Caco-2 (cell line): Measurements from ENCODE around the gene FAM204A. TPM values are rescaled to one million over a fixed set of nuclear protein-coding genes. Genes with fewer than 3 reads are reported as not detected.

Experiments
- BruUV-seq: library from RNA; stranded (reverse); fragments of 400-500 nt; replicated peaks from 2 replicates; lab custom pipeline; 2021; lab: Mats Ljungman, UMichigan
- CTCF ChIA-PET: fragments of 300-600 bp; sonication (Branson Sonifier 250); formaldehyde crosslinking; loops from one replicate; lab custom pipeline; 2022; ENCODE audit warnings: antibody characterized with exemption; lab: Charles Lee
- POLR2A ChIA-PET: fragments of 300-600 bp; sonication (Branson Sonifier 250); formaldehyde crosslinking; loops from one replicate; lab custom pipeline; 2022; ENCODE audit warnings: antibody characterized with exemption; lab: Charles Lee
- DNase-seq, 2 experiments: peaks; one replicate each; pipeline versions ENCODE4 v3.0.0 to v3.0.0-alpha.2; 2020 to 2022
- H3K27me3 ChIP-seq: replicated peaks from 2 replicates; pipeline ENCODE4 v1.6.0; 2011; ENCODE audit warnings: low read length; ENCODE audit not compliant: control insufficient read depth, insufficient read depth
- H3K36me3 ChIP-seq: 2 replicates; pipeline ENCODE4 v1.5.1; 2011; ENCODE audit warnings: low read length; ENCODE audit not compliant: control insufficient read depth, insufficient read depth
- H3K4me1 ChIP-seq: fragments of 250-450 bp; sonication (Bioruptor Pico); 2 replicates; pipeline ENCODE4 v1.5.1; 2020; ENCODE audit warnings: mild to moderate bottlenecking
- H3K4me3 ChIP-seq: 2 replicates; pipeline ENCODE4 v1.5.1; 2011; ENCODE audit warnings: low read depth, mild to moderate bottlenecking, control low read depth, low read length
- H3K9me3 ChIP-seq: fragments of 250-450 bp; sonication (Bioruptor Pico); 2 replicates; pipeline ENCODE4 v1.5.1; 2020; ENCODE audit warnings: mild to moderate bottlenecking, moderate library complexity
- H3K27ac Mint-ChIP-seq: one replicate; pipeline ENCODE4 v1.8.0; 2022; ENCODE audit warnings: mixed read lengths; ENCODE audit not compliant: unreplicated experiment
- H3K27me3 Mint-ChIP-seq: one replicate; pipeline ENCODE4 v1.8.0; 2022; ENCODE audit warnings: mixed read lengths; ENCODE audit not compliant: insufficient read depth, unreplicated experiment
- H3K36me3 Mint-ChIP-seq: one replicate; pipeline ENCODE4 v1.8.0; 2022; ENCODE audit warnings: mild to moderate bottlenecking, mixed read lengths; ENCODE audit not compliant: insufficient read depth, unreplicated experiment
- H3K4me1 Mint-ChIP-seq: one replicate; pipeline ENCODE4 v1.8.0; 2022; ENCODE audit warnings: low read depth, mixed read lengths; ENCODE audit not compliant: unreplicated experiment
- H3K4me3 Mint-ChIP-seq: one replicate; pipeline ENCODE4 v1.8.0; 2022; ENCODE audit warnings: mild to moderate bottlenecking, moderate library complexity, mixed read lengths; ENCODE audit not compliant: unreplicated experiment
- H3K9me3 Mint-ChIP-seq: one replicate; pipeline ENCODE4 v1.8.0; 2022; ENCODE audit warnings: mixed read lengths; ENCODE audit not compliant: unreplicated experiment
- CTCF ChIP-seq, 2 experiments: fragments of 200-600 bp in 1 of 2; IDR thresholded peaks; 1 replicate in 1 of 2; 2 replicates in 1 of 2; pipeline versions ENCODE4 v1.5.1 to v1.8.0; 2011 to 2022; ENCODE audit warnings: antibody characterized with exemption in 1 of 2, control low read depth in 1 of 2, inconsistent platforms in 1 of 2, low read depth in 1 of 2, low read length in 1 of 2, mild to moderate bottlenecking in 1 of 2, moderate library complexity in 1 of 2; ENCODE audit not compliant: insufficient read depth in 1 of 2, severe bottlenecking in 1 of 2, unreplicated experiment in 1 of 2
- intact Hi-C: fragments of 100-400 bp; cut with micrococcal nuclease; formaldehyde crosslinking; loops from one replicate; pipeline ENCODE4 v1.10.0; 2022; ENCODE audit not compliant: unreplicated experiment
- total RNA-seq: library from RNA; stranded (reverse); gene quantifications from 2 replicates; pipeline ENCODE4 v1.2.3, GENCODE V29; 2022

Gene FAM204A
- total RNA-seq, 1 experiment from 2014 or later, result 68.7 TPM

- ChIA-PET POLR2A (no interaction called here), CTCF (no interaction called here)
- Mint-ChIP-seq H3K4me1 (no peaks in the 10 kb centered on the region), H3K4me3 (no peak overlapping the region), H3K9me3 (no peaks in the 10 kb centered on the region), H3K27ac (no peak overlapping the region), H3K36me3 (peaks cover 12% of the 10 kb centered on the region), H3K27me3 (no peaks in the 10 kb centered on the region)
- H3K4me1 ChIP-seq, result 0 out of 2 replicates have a peak, but pooled peaks cover 8% of the 10 kb centered on the region
- intact Hi-C loops, result no loop called here
- DNase-seq, result no peak
- BruUV-seq, result no TSS peak
- no peaks in the 10 kb centered on the region for H3K9me3 ChIP-seq
- H3K36me3 ChIP-seq, result no peaks in the 10 kb centered on the region; the same call in 1 of the 2 replicates
- H3K4me3 ChIP-seq, result no peak overlapping the region
- no peak for TF ChIP-seq CTCF (IDR thresholded peaks at IDR 0.05; ENCODE audit: insufficient read depth in 1 of 2, low read depth in 1 of 2, low read length in 1 of 2, severe bottlenecking in 1 of 2, unreplicated experiment in 1 of 2)
- H3K27me3 ChIP-seq, result no peaks in the 10 kb centered on the region
Observed at GRCh38 chr10:118314882-118315281, 27.2 kb downstream of the FAM204A start.

- H3K9me3 ChIP-seq, result no peaks in the 10 kb centered on the region
- intact Hi-C loops, result no loop called here
- Mint-ChIP-seq H3K27ac (no peak overlapping the region), H3K4me1 (no peaks in the 10 kb centered on the region), H3K9me3 (no peaks in the 10 kb centered on the region), H3K27me3 (no peaks in the 10 kb centered on the region), H3K4me3 (no peak overlapping the region), H3K36me3 (peaks cover 19% of the 10 kb centered on the region)
- DNase-seq, result no peak
- no peak overlapping the region for H3K4me3 ChIP-seq
- no peaks in the 10 kb centered on the region; the same call in 1 of the 2 replicates for H3K36me3 ChIP-seq
- ChIA-PET POLR2A (no interaction called here), CTCF (no interaction called here)
- H3K4me1 ChIP-seq, result 0 out of 2 replicates have a peak, but pooled peaks cover 8% of the 10 kb centered on the region
- no TSS peak for BruUV-seq
- no peaks in the 10 kb centered on the region for H3K27me3 ChIP-seq
- no peak for TF ChIP-seq CTCF (IDR thresholded peaks at IDR 0.05; ENCODE audit: insufficient read depth in 1 of 2, low read depth in 1 of 2, low read length in 1 of 2, severe bottlenecking in 1 of 2, unreplicated experiment in 1 of 2)
Observed at GRCh38 chr10:118311505-118311904, 30.6 kb downstream of the FAM204A start.

- no peak for TF ChIP-seq CTCF (IDR thresholded peaks at IDR 0.05; ENCODE audit: insufficient read depth in 1 of 2, low read depth in 1 of 2, low read length in 1 of 2, severe bottlenecking in 1 of 2, unreplicated experiment in 1 of 2)
- CTCF ChIA-PET, result no interaction called here
- Histone ChIP-seq H3K9me3 (no peaks in the 10 kb centered on the region), H3K4me3 (no peak overlapping the region), H3K4me1 (0 out of 2 replicates have a peak, but pooled peaks cover 8% of the 10 kb centered on the region), H3K36me3 (no peaks in the 10 kb centered on the region; the same call in 1 of the 2 replicates), H3K27me3 (no peaks in the 10 kb centered on the region)
- Mint-ChIP-seq H3K4me1 (no peaks in the 10 kb centered on the region), H3K4me3 (no peak overlapping the region), H3K9me3 (no peaks in the 10 kb centered on the region), H3K36me3 (peaks cover 22% of the 10 kb centered on the region), H3K27me3 (no peaks in the 10 kb centered on the region), H3K27ac (no peak overlapping the region)
- DNase-seq, result no peak
- intact Hi-C loops, result no loop called here
- POLR2A ChIA-PET, result no interaction called here
- no TSS peak for BruUV-seq
Observed at GRCh38 chr10:118310822-118311221, 31.3 kb downstream of the FAM204A start.
